ENCODE results near the gene EFNA3. TPM values are rescaled to one million over a fixed set of nuclear protein-coding genes. Genes with fewer than 3 reads are reported as not detected.
A peak's percentile ranks its signal among the peaks of the same experiment; 100 is the strongest.

Gene EFNA3
- polyA plus RNA-seq, 4 donors = 2.0 to 7.0 (median 5.4) TPM

DNA sequence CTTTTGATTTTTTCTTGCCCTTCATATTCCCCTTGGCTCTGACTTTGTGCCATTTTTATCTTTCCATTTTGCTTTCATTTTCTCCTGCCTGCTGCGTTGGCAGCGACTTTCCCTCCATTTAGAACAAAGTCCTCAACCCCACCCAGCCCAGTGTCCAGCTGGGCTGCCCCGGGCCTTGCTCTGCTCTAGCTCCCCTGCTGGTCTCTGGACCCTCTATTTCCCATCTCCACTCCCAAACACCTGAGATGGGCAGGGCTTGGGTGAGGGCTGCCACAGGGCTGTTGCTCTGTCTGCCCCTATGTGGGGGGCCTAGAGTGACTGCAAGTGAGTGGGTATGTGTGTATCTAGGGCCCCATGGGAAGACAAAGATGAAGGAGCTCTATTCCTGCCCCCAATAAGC is 34.8 kb upstream of the EFNA3 start:
- Histone ChIP-seq H3K27ac (ENCODE audit: low read depth in 1 of 3, low read length in 2 of 3) (peak overlapping the region; percentile 88 to 91 (median 88)), H3K36me3 (ENCODE audit: control insufficient read depth in 3 of 3, insufficient read depth in 2 of 3, low read depth in 1 of 3, low read length in 3 of 3) (peaks cover 0 to 5% (median 0%) of the 10 kb centered on the region in 3 donors), H3K27me3 (ENCODE audit: control insufficient read depth in 3 of 3, insufficient read depth in 3 of 3, low read length in 3 of 3) (no peaks in the 10 kb centered on the region), H3K4me3 (ENCODE audit: low read depth in 1 of 3, low read length in 3 of 3) (no peak overlapping the region), H3K4me1 (ENCODE audit: control insufficient read depth in 3 of 3, insufficient read depth in 2 of 3, low read depth in 1 of 3, low read length in 2 of 3) (peaks cover 0 to 35% (median 10%) of the 10 kb centered on the region in 3 donors), H3K9me3 (ENCODE audit: control insufficient read depth in 2 of 2, insufficient read depth in 1 of 2, low read depth in 1 of 2, low read length in 1 of 2) (no peaks in the 10 kb centered on the region)
- DNase-seq (peak; percentile 85 to 87), FAIRE-seq (no peak)
- WGBS, 3 donors = 9 to 52% (median 43%) methylated on average over 3 of the region's 3 CpGs

DNA sequence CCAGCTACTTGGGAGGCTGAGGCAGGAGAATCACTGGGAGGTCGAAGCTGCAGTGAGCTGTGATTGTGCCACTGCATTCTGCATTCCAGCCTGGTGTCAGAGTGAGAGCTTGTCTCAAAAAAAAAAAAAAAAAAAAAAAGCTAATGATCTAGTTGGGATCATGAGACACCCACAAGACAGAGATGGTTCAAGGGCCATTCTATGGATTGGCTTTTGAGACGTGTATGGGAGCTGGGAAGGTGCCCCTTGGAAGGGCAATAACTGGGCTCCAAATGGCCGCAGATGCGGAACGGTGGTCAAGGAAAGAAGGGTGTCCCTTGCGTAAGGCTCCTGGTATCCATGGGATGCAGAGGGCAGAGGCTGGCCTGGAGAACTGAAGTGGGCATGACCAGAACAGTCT is 34.3 kb upstream of the EFNA3 start:
- DNase-seq (peak in 1 of 2 donors; percentile 67), FAIRE-seq (no peak)
- 65 to 83% (median 67%) methylated on average over 6 of the region's 6 CpGs for WGBS, 3 donors
- Histone ChIP-seq H3K36me3 (ENCODE audit: control insufficient read depth in 3 of 3, insufficient read depth in 2 of 3, low read depth in 1 of 3, low read length in 3 of 3) (peaks cover 0 to 5% (median 0%) of the 10 kb centered on the region in 3 donors), H3K9me3 (ENCODE audit: control insufficient read depth in 2 of 2, insufficient read depth in 1 of 2, low read depth in 1 of 2, low read length in 1 of 2) (no peaks in the 10 kb centered on the region), H3K27me3 (ENCODE audit: control insufficient read depth in 3 of 3, insufficient read depth in 3 of 3, low read length in 3 of 3) (no peaks in the 10 kb centered on the region), H3K4me3 (ENCODE audit: low read depth in 1 of 3, low read length in 3 of 3) (no peak overlapping the region), H3K4me1 (ENCODE audit: control insufficient read depth in 3 of 3, insufficient read depth in 2 of 3, low read depth in 1 of 3, low read length in 2 of 3) (peaks cover 0 to 36% (median 8%) of the 10 kb centered on the region in 3 donors), H3K27ac (ENCODE audit: low read depth in 1 of 3, low read length in 2 of 3) (peak overlapping the region; percentile 88 to 91 (median 88))

DNA sequence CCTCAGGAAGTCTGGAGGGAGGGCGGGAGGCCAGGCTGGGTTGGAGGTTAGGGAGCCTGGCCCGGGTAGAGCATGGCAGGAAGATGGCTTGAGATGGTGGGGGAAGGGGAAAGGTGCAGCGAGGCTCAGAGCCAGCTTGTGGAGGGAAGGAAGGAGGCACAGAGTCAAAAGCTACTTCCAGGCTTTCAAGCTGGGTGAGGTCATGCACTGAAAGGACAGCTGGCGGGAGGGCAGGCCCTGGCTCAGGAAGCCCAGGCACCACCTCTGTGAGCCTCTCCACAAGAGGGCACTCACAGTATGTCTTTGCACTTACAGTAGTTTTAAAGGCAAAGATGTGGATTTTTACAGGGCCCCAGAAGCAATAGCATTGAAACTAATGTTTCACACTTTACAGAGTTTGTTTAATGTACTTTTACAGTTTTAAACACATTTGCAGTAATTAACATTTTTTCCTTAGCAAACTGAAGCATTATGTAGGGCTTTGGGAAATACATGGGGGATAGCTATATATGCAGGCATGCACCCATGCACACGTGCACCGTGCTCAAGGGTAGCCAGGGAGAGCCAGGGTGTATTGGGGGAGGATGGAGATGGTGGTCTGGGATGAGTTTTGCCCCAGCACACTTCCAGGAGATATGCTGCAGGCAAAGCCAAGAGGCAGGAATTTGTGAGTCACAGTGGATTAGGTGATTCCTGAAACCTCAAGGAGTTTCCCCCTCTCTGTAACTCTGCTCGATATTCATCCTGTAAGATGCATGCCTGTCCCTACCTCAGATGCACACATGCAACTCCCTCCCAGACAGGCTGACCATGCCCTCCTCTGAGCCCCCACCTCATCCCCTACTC is 33.6 kb upstream of the EFNA3 start:
- H3K36me3 ChIP-seq (ENCODE audit: control insufficient read depth in 3 of 3, insufficient read depth in 2 of 3, low read depth in 1 of 3, low read length in 3 of 3) = peaks cover 0 to 5% (median 0%) of the 10 kb centered on the region in 3 donors
- peaks cover under 1 to 41% (median 11%) of the 10 kb centered on the region in 3 donors for H3K4me1 ChIP-seq (ENCODE audit: control insufficient read depth in 3 of 3, insufficient read depth in 2 of 3, low read depth in 1 of 3, low read length in 2 of 3)
- H3K9me3 ChIP-seq (ENCODE audit: control insufficient read depth in 2 of 2, insufficient read depth in 1 of 2, low read depth in 1 of 2, low read length in 1 of 2) = no peaks in the 10 kb centered on the region
- DNase-seq = peak; percentile 85 to 88
- 35 to 50% (median 36%) methylated on average over 7 of the region's 7 CpGs for WGBS, 3 donors
- no peak for FAIRE-seq
- H3K4me3 ChIP-seq (ENCODE audit: low read depth in 1 of 3, low read length in 3 of 3) = no peak overlapping the region
- peak overlapping the region; percentile 52 to 91 (median 88) for H3K27ac ChIP-seq (ENCODE audit: low read depth in 1 of 3, low read length in 2 of 3)
- no peaks in the 10 kb centered on the region for H3K27me3 ChIP-seq (ENCODE audit: control insufficient read depth in 3 of 3, insufficient read depth in 3 of 3, low read length in 3 of 3)

DNA sequence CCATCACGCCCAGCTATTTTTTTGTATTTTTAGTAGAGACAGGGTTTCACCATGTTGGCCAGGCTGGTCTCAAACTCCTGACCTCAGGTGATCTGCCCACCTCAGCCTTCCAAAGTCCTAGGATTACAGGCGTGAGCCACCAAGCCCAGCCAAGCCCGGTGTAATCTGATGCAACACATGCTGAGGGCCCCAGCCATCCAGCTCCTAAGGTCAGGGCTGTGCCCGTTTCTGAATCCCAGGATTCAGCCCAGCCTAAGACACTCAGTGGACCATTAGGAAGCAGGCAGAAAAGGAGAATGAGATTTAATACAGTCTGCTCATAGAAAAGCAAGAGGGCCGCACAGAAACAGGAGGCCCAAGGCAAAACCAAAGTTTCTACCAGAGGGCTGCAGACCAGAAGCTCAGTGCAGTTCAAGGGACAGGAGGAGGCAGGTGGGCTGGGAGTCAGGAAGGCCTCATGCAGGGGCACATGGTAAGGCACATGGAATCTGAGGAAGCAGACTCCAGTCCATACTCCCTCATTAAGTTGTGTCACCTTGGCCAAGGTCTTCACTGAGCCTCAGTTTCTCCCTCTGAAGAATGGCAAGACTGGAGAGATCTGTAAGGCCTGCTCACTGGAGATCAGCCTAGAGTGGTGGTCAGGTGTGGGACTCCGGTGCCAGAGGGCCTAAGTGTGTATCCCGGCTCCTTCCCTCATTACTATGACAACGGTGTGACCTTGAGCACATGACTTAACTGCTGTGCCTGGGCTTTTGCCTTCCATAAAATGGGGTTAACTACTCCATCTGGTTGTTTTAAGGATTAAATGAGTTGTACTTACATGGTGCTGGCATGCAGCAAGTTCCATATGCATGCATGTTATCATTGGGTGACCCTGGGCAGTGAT is 29.9 kb upstream of the EFNA3 start:
- Histone ChIP-seq H3K27ac (ENCODE audit: low read depth in 1 of 3, low read length in 2 of 3) (no peak overlapping the region), H3K9me3 (ENCODE audit: control insufficient read depth in 2 of 2, insufficient read depth in 1 of 2, low read depth in 1 of 2, low read length in 1 of 2) (no peaks in the 10 kb centered on the region), H3K4me3 (ENCODE audit: low read depth in 1 of 3, low read length in 3 of 3) (no peak overlapping the region), H3K27me3 (ENCODE audit: control insufficient read depth in 3 of 3, insufficient read depth in 3 of 3, low read length in 3 of 3) (no peaks in the 10 kb centered on the region), H3K36me3 (ENCODE audit: control insufficient read depth in 3 of 3, insufficient read depth in 2 of 3, low read depth in 1 of 3, low read length in 3 of 3) (peaks cover 0 to 5% (median 0%) of the 10 kb centered on the region in 3 donors), H3K4me1 (ENCODE audit: control insufficient read depth in 3 of 3, insufficient read depth in 2 of 3, low read depth in 1 of 3, low read length in 2 of 3) (peaks cover 3 to 53% (median 7%) of the 10 kb centered on the region in 3 donors)
- no peak for DNase-seq
- no peak for FAIRE-seq
- 71 to 81% (median 72%) methylated on average over 8 of the region's 8 CpGs for WGBS, 3 donors

DNA sequence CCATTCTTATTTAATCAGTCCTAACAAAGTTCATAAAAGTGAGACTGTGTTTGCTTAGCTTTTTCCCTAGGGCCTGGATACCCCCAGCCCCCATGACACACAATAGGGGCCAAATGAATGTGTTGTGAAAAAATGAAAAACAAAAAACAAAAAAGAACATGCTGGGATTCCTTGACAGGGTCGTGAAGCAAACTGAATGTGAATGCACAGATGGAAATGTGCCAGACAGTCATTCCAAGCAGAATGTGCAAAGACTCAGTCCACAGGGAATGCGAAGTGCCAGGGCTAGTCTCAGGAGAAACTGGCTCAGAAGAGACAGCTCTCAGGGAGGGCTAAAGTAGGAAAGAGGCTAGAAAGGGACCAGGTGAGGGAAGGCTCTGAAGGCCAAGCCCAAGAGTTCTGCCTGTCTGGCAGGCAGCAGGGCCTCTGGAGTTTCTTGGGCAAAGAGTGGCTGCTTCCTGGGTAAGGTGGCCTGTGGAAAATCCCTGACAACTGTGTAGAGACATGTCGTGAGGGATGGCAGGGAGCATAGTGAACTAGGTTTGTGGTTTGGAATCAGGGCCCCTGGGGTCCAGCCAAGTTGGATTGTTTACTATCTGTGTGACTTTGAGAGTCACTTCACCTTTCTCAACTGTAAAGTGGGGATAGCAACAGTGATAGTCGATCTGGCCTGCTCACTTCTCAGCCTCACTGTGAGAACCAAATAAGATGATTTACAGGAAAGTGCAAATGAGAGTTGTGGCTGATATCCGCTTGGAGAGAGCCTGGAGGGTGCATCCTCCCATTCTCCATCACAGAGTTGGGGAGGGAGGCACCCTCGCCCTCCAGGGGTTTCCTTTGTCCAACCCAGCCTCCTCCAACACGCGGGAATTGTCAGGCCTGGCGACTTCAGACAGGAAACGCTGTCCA is 28.7 kb upstream of the EFNA3 start:
- no peak for FAIRE-seq
- 15 to 19% (median 17%) methylated on average over 9 to 10 of the region's 10 CpGs for WGBS, 3 donors
- Histone ChIP-seq H3K27me3 (ENCODE audit: control insufficient read depth in 3 of 3, insufficient read depth in 3 of 3, low read length in 3 of 3) (no peaks in the 10 kb centered on the region), H3K36me3 (ENCODE audit: control insufficient read depth in 3 of 3, insufficient read depth in 2 of 3, low read depth in 1 of 3, low read length in 3 of 3) (peaks cover 0 to 13% (median 0%) of the 10 kb centered on the region in 3 donors), H3K4me3 (ENCODE audit: low read depth in 1 of 3, low read length in 3 of 3) (peak overlapping the region in 2 of 3 donors; percentile 58 to 67), H3K4me1 (ENCODE audit: control insufficient read depth in 3 of 3, insufficient read depth in 2 of 3, low read depth in 1 of 3, low read length in 2 of 3) (peaks cover 3 to 42% (median 4%) of the 10 kb centered on the region in 3 donors), H3K27ac (ENCODE audit: low read depth in 1 of 3, low read length in 2 of 3) (peak overlapping the region; percentile 88 to 97 (median 95)), H3K9me3 (ENCODE audit: control insufficient read depth in 2 of 2, insufficient read depth in 1 of 2, low read depth in 1 of 2, low read length in 1 of 2) (no peaks in the 10 kb centered on the region)
- DNase-seq = peak in 1 of 2 donors; percentile 16

DNA sequence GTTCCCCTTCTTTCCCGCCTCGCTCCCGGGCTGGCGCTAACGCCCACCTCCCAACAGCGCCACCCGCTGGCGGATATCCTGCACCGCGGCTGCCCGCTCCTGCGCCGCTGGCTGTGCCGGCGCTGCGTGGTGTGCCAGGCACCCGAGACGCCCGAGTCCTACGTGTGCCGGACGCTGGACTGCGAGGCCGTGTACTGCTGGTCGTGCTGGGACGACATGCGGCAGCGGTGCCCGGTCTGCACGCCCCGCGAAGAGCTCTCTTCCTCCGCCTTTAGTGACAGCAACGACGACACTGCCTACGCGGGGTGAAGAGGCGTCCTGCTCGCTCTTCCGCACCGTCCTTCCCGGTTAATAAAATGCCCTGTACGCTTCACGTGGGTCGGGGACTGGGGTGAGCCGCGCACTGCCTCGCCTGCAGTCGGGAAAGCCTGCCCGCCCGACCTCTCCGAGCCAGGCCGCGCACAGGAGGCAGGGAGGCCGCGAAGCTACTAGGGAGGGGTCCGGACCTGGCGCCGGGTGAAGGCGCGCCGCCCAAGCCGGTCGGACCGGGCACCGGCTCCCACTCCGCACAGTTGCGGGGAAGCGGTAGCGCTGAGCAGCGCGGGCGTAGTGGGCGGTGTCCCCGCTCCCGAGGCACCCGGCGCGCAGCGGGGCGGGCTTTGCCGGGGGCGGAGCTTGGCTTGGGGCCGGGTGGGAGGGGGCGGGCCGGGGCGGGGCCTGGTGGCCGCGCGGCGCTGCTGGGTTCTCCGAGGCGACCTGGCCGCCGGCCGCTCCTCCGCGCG is 27.9 kb upstream of the EFNA3 start, which contains the start of gene ADAM15:
Gene ADAM15 (plus strand): TSS at position 757 of the 782 bp plus-strand sequence. CDS start 71 bp downstream, outside the sequence.
- no peak for FAIRE-seq

DNA sequence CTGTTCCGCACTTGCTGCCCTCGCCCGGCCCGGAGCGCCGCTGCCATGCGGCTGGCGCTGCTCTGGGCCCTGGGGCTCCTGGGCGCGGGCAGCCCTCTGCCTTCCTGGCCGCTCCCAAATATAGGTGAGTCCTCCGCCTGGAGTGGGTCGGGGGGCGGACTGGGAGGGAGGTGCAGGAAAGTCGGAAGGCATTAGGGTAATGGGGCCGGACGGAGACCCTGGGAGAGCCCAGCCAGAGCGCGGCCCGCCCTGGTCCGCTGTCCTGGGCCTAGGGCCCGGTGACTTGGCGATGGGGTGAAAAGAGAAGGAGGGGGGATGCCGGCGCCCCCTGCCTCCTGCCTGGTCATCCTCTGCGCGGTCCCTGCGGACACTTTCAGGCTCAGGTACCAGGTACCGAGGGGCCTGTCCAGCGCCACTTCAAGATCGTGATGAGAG is 27.3 kb upstream of the EFNA3 start:
- peak overlapping the region; percentile 48 to 78 (median 69) for H3K27ac ChIP-seq (ENCODE audit: low read depth in 1 of 3, low read length in 2 of 3)
- no peaks in the 10 kb centered on the region for H3K27me3 ChIP-seq (ENCODE audit: control insufficient read depth in 3 of 3, insufficient read depth in 3 of 3, low read length in 3 of 3)
- no peaks in the 10 kb centered on the region for H3K9me3 ChIP-seq (ENCODE audit: control insufficient read depth in 2 of 2, insufficient read depth in 1 of 2, low read depth in 1 of 2, low read length in 1 of 2)
- peaks cover 2 to 18% (median 4%) of the 10 kb centered on the region in 3 donors for H3K36me3 ChIP-seq (ENCODE audit: control insufficient read depth in 3 of 3, insufficient read depth in 2 of 3, low read depth in 1 of 3, low read length in 3 of 3)
- H3K4me3 ChIP-seq (ENCODE audit: low read depth in 1 of 3, low read length in 3 of 3) = peak overlapping the region; percentile 52 to 65 (median 57)
- peaks cover 3 to 36% (median 4%) of the 10 kb centered on the region in 3 donors for H3K4me1 ChIP-seq (ENCODE audit: control insufficient read depth in 3 of 3, insufficient read depth in 2 of 3, low read depth in 1 of 3, low read length in 2 of 3)
- 0 to 1% (median 1%) methylated on average over 13 to 31 of the region's 31 CpGs for WGBS, 3 donors
- DNase-seq (no peak), FAIRE-seq (no peak)

More for the DNA sequence above, 27.9 kb upstream of the EFNA3 start, which contains the start of gene ADAM15:
- peaks cover 3 to 36% (median 4%) of the 10 kb centered on the region in 3 donors for H3K4me1 ChIP-seq (ENCODE audit: control insufficient read depth in 3 of 3, insufficient read depth in 2 of 3, low read depth in 1 of 3, low read length in 2 of 3)
- peaks cover 2 to 18% (median 4%) of the 10 kb centered on the region in 3 donors for H3K36me3 ChIP-seq (ENCODE audit: control insufficient read depth in 3 of 3, insufficient read depth in 2 of 3, low read depth in 1 of 3, low read length in 3 of 3)
- H3K9me3 ChIP-seq (ENCODE audit: control insufficient read depth in 2 of 2, insufficient read depth in 1 of 2, low read depth in 1 of 2, low read length in 1 of 2) = no peaks in the 10 kb centered on the region
- H3K27ac ChIP-seq (ENCODE audit: low read depth in 1 of 3, low read length in 2 of 3) = peak within 1 kb of the TSS; percentile 88 to 97 (median 95)
- H3K4me3 ChIP-seq (ENCODE audit: low read depth in 1 of 3, low read length in 3 of 3) = peak within 1 kb of the TSS; percentile 52 to 67 (median 58)
- peak; percentile 85 to 92 for DNase-seq
- H3K27me3 ChIP-seq (ENCODE audit: control insufficient read depth in 3 of 3, insufficient read depth in 3 of 3, low read length in 3 of 3) = no peaks in the 10 kb centered on the region
- 0% methylated on average over 72 to 99 of the region's 99 CpGs for WGBS, 3 donors

Data from small intestine (tissue), 7 donors.